GM12878 (cell line): ENCODE results near the gene HSPA1B. TPM values are rescaled to one million over a fixed set of nuclear protein-coding genes. Genes with fewer than 3 reads are reported as not detected.

ENCODE experiments used
- BCL3 ChIP-seq: IDR thresholded peaks from 2 replicates; pipeline ENCODE4 v1.6.1; 2011; ENCODE audit warnings: borderline replicate concordance, low read depth, mild to moderate bottlenecking, moderate library complexity, low read length; ENCODE audit not compliant: insufficient read depth, poor library complexity, severe bottlenecking
- BRCA1 ChIP-seq: IDR thresholded peaks from 2 replicates; pipeline ENCODE4 v1.6.1; 2011; ENCODE audit warnings: low read depth, low read length, improper control_type of control experiment
- ESRRA ChIP-seq: IDR thresholded peaks from 2 replicates; pipeline ENCODE4 v1.6.1; 2012; ENCODE audit warnings: mild to moderate bottlenecking, low read length, improper control_type of control experiment
- FOXM1 ChIP-seq: IDR thresholded peaks from 2 replicates; pipeline ENCODE4 v1.6.1; 2012; ENCODE audit warnings: low read depth, mild to moderate bottlenecking, inconsistent platforms, low read length, moderate library complexity
- HDGF ChIP-seq: fragments of 450-650 bp; IDR thresholded peaks from 2 replicates; pipeline ENCODE4 v1.6.1; 2016; ENCODE audit warnings: antibody characterized with exemption
- IRF3 ChIP-seq: fragments of 450-650 bp; IDR thresholded peaks from 2 replicates; pipeline ENCODE4 v1.6.1; 2014; ENCODE audit warnings: mild to moderate bottlenecking
- KLF5 ChIP-seq: fragments of 450-650 bp; IDR thresholded peaks from 2 replicates; pipeline ENCODE4 v1.6.1; 2014; ENCODE audit warnings: mild to moderate bottlenecking; ENCODE audit not compliant: partially characterized antibody
- LARP7 ChIP-seq: fragments of 450-650 bp; IDR thresholded peaks from 2 replicates; pipeline ENCODE4 v1.6.1; 2017; ENCODE audit warnings: mild to moderate bottlenecking
- MEF2A ChIP-seq: IDR thresholded peaks from 2 replicates; pipeline ENCODE4 v1.6.1; 2011; ENCODE audit warnings: low read depth, mild to moderate bottlenecking, low read length, moderate library complexity; ENCODE audit not compliant: insufficient read depth
- NKRF ChIP-seq: fragments of 450-650 bp; conservative IDR thresholded peaks from 2 replicates; pipeline ENCODE4 v1.6.1; 2017; ENCODE audit warnings: mild to moderate bottlenecking, moderate library complexity
- NR2C1 ChIP-seq: fragments of 450-650 bp; IDR thresholded peaks from 2 replicates; pipeline ENCODE4 v1.6.1; 2017; ENCODE audit warnings: antibody characterized with exemption, mild to moderate bottlenecking, moderate library complexity
- NRF1 ChIP-seq: conservative IDR thresholded peaks from 2 replicates; pipeline ENCODE4 v1.6.1; 2011; ENCODE audit warnings: mild to moderate bottlenecking, low read depth, low read length, improper control_type of control experiment
- RB1 ChIP-seq: fragments of 450-650 bp; formaldehyde crosslinking; IDR thresholded peaks from 2 replicates; pipeline ENCODE4 v1.6.1; 2017; ENCODE audit warnings: mild to moderate bottlenecking, borderline replicate concordance
- SRF ChIP-seq, 2 experiments: IDR thresholded peaks; 2 replicates each; pipeline ENCODE4 v1.6.1; 2011; ENCODE audit warnings: low read depth in 2 of 2, low read length in 2 of 2, mild to moderate bottlenecking in 1 of 2, moderate library complexity in 1 of 2
- TARDBP ChIP-seq: IDR thresholded peaks from 2 replicates; pipeline ENCODE4 v1.6.1; 2016; ENCODE audit warnings: borderline replicate concordance
- TCF3 ChIP-seq: IDR thresholded peaks from 2 replicates; pipeline ENCODE4 v1.6.1; 2012; ENCODE audit warnings: low read depth, mild to moderate bottlenecking, low read length, borderline replicate concordance; ENCODE audit not compliant: insufficient read depth
- TCF7 ChIP-seq: IDR thresholded peaks from 2 replicates; pipeline ENCODE4 v1.6.1; 2014; ENCODE audit warnings: antibody characterized with exemption, borderline replicate concordance
- USF1 ChIP-seq: IDR thresholded peaks from 2 replicates; pipeline ENCODE4 v1.6.1; 2011; ENCODE audit warnings: borderline replicate concordance, low read depth, mild to moderate bottlenecking, moderate library complexity, mixed read lengths, low read length; ENCODE audit not compliant: insufficient read depth; ENCODE audit errors: extremely low read length
- ZBTB11 ChIP-seq: fragments of 450-650 bp; formaldehyde crosslinking; IDR thresholded peaks from 2 replicates; pipeline ENCODE4 v1.5.0; 2022; ENCODE audit warnings: mild to moderate bottlenecking, missing genetic modification characterization
- ZSCAN29 ChIP-seq: fragments of 450-650 bp; IDR thresholded peaks from 2 replicates; pipeline ENCODE4 v1.6.1; 2017; ENCODE audit warnings: mild to moderate bottlenecking, moderate library complexity
- polyA plus RNA-seq, 11 experiments: library from polyadenylated mRNA; depleted of rRNA in 4 of 11; unstranded in 6 of 11; stranded (reverse) in 5 of 11; fragments of >200 nt; fragmentation: Nextera tagmentation in 4 of 11; fragmentation: Illumina TruSeq in 1 of 11; extraction: Ambion mirVana in 4 of 11; extraction: Trizol in 1 of 11; gene quantifications; 1 replicate in 1 of 11; 2 replicates in 10 of 11; pipeline versions ENCODE4 v1.2.1 to v1.2.3, GENCODE V29; 2011 to 2016; ENCODE audit warnings: inconsistent platforms in 2 of 11, missing spikeins in 2 of 11, low read depth in 1 of 11
- total RNA-seq, 4 experiments: library from RNA; depleted of rRNA in 3 of 4; stranded (reverse); fragments of >200 nt in 3 of 4; fragmentation: Illumina TruSeq in 1 of 4; extraction: Trizol in 1 of 4; gene quantifications; 2 replicates each; pipeline versions ENCODE4 v1.2.1 to v1.2.3, GENCODE V29; 2013 to 2021

HSPA1B gene
- total and polyA plus RNA-seq, 10 of the 15 experiments (the other 5 are each of a cell fraction or from before 2014, with no cell fraction given): 0.11 to 40.5 (median 12.8) TPM

GRCh38 chr6:31795616-31796298 is 31.8 kb upstream of the HSPA1B start, which contains the start of gene VARS1 (continued):
- peak; percentile 70 for TF ChIP-seq USF1
- no peak for TF ChIP-seq BRCA1
- peak in 1 of 2 experiments; percentile 30; a peak in 1 of 4 replicates for TF ChIP-seq SRF (IDR thresholded peaks at IDR 0.05; ENCODE audit: low read depth in 2 of 2, low read length in 2 of 2)
- peak; percentile 84 for TF ChIP-seq KLF5
- no peak for TF ChIP-seq FOXM1
- peak; percentile 49; the same call in 1 of the 2 replicates for TF ChIP-seq MEF2A
- TF ChIP-seq TARDBP: peak; percentile 38; the same call in 1 of the 2 replicates
- TF ChIP-seq ZBTB11 (CRISPR knock-in tag): no peak
- no peak for TF ChIP-seq BCL3
- peak; percentile 97 for TF ChIP-seq RB1
- peak; percentile 99 for TF ChIP-seq NKRF
- TF ChIP-seq IRF3: peak; percentile 48; the same call in 1 of the 2 replicates
- TF ChIP-seq ZSCAN29: peak; percentile 88
- TF ChIP-seq NR2C1: peak; percentile 79
- TF ChIP-seq ESRRA: no peak
- TF ChIP-seq HDGF: peak; percentile 98
- TF ChIP-seq LARP7: peak; percentile 100
- TF ChIP-seq TCF7: no peak
- peak; percentile 33; the same call in 1 of the 2 replicates for TF ChIP-seq TCF3
- TF ChIP-seq NRF1: no peak
- TF ChIP-seq, all 136 proteins: peak for 55
